GM23338 (cell line): ENCODE measurements around the gene FOXB2. TPM values are rescaled to one million over a fixed set of nuclear protein-coding genes. Genes with fewer than 3 reads are reported as not detected.

Experiments
- ATAC-seq: fragments of 200-7000 bp; cut with Tn5 transposase; 3 replicates; pipeline ENCODE4 v1.9.1; 2020
- DNase-seq: peaks from one replicate; pipeline ENCODE4 v3.0.0-alpha.2; 2015; ENCODE audit warnings: low spot score
- H2AFZ ChIP-seq: fragments of 200-600 bp; sonication (generic); 2 replicates; pipeline ENCODE4 v1.8.0; 2016; ENCODE audit warnings: antibody characterized with exemption, mild to moderate bottlenecking, moderate library complexity
- H3F3A ChIP-seq: fragments of 200-600 bp; sonication (generic); replicated peaks from 2 replicates; pipeline ENCODE4 v1.8.0; 2017; ENCODE audit warnings: antibody characterized with exemption, mixed run types, low read depth
- H3K27ac ChIP-seq: fragments of 200-600 bp; sonication (generic); 2 replicates; pipeline ENCODE4 v1.6.1; 2016; ENCODE audit warnings: low read depth
- H3K27me3 ChIP-seq: fragments of 200-600 bp; sonication (generic); 2 replicates; pipeline ENCODE4 v1.8.0; 2016; ENCODE audit warnings: mild to moderate bottlenecking, mixed run types, moderate library complexity; ENCODE audit not compliant: insufficient read depth
- H3K36me3 ChIP-seq: fragments of 200-600 bp; sonication (generic); 2 replicates; pipeline ENCODE4 v1.8.0; 2016; ENCODE audit warnings: mild to moderate bottlenecking; ENCODE audit not compliant: insufficient read depth
- H3K4me1 ChIP-seq: fragments of 200-600 bp; sonication (generic); 2 replicates; pipeline ENCODE4 v1.8.0; 2016; ENCODE audit warnings: mild to moderate bottlenecking, moderate library complexity; ENCODE audit not compliant: insufficient read depth
- H3K4me2 ChIP-seq: fragments of 200-600 bp; sonication (generic); 2 replicates; pipeline ENCODE4 v1.7.1; 2017; ENCODE audit warnings: mixed run types
- H3K4me3 ChIP-seq: fragments of 200-600 bp; sonication (generic); 2 replicates; pipeline ENCODE4 v1.6.1; 2016; ENCODE audit warnings: mixed run types
- H3K79me2 ChIP-seq: fragments of 200-600 bp; sonication (generic); replicated peaks from 2 replicates; pipeline ENCODE4 v1.8.0; 2017; ENCODE audit warnings: mild to moderate bottlenecking; ENCODE audit not compliant: insufficient read depth
- H3K9me2 ChIP-seq: fragments of 200-600 bp; sonication (generic); 2 replicates; pipeline ENCODE4 v1.8.0; 2017; ENCODE audit not compliant: insufficient read depth
- H4K20me1 ChIP-seq: fragments of 200-600 bp; sonication (generic); replicated peaks from 2 replicates; pipeline ENCODE4 v1.8.0; 2017; ENCODE audit warnings: mild to moderate bottlenecking; ENCODE audit not compliant: insufficient read depth
- H3K27ac Mint-ChIP-seq: 2 replicates; pipeline ENCODE4 v1.8.0; 2020; ENCODE audit warnings: inconsistent platforms, mild to moderate bottlenecking, moderate library complexity, mixed read lengths
- H3K27me3 Mint-ChIP-seq: 3 replicates; pipeline ENCODE4 v1.8.0; 2022; ENCODE audit warnings: low read depth, mild to moderate bottlenecking, moderate library complexity, mixed read lengths, inconsistent platforms; ENCODE audit not compliant: insufficient read depth, poor library complexity
- H3K36me3 Mint-ChIP-seq: 3 replicates; pipeline ENCODE4 v1.8.0; 2021; ENCODE audit warnings: low read depth, mild to moderate bottlenecking, inconsistent platforms, moderate library complexity, mixed read lengths
- H3K4me1 Mint-ChIP-seq: 3 replicates; pipeline ENCODE4 v1.8.0; 2020; ENCODE audit warnings: mild to moderate bottlenecking, inconsistent platforms, mixed read lengths
- H3K4me3 Mint-ChIP-seq: 3 replicates; pipeline ENCODE4 v1.8.0; 2021; ENCODE audit warnings: moderate library complexity, mild to moderate bottlenecking, inconsistent platforms, mixed read lengths
- H3K9me3 Mint-ChIP-seq: 3 replicates; pipeline ENCODE4 v1.8.0; 2020; ENCODE audit warnings: moderate library complexity, mild to moderate bottlenecking, inconsistent platforms, mixed read lengths
- EZH2phosphoT487 ChIP-seq: fragments of 200-600 bp; sonication (generic); IDR thresholded peaks from one replicate; pipeline ENCODE4 v1.8.1; 2018; ENCODE audit warnings: antibody characterized with exemption; ENCODE audit not compliant: unreplicated experiment
- POLR2AphosphoS5 ChIP-seq: IDR thresholded peaks from 2 replicates; pipeline ENCODE4 v1.6.1; 2016; ENCODE audit warnings: antibody characterized with exemption, low read depth
- polyA plus RNA-seq: library from polyadenylated mRNA; unstranded; fragments of >200 nt; fragmentation: Nextera tagmentation; extraction: Ambion mirVana; gene quantifications from 2 replicates; pipeline ENCODE4 v1.2.1, GENCODE V29; 2016
- total RNA-seq: library from RNA; depleted of rRNA; stranded (reverse); fragments of >200 nt; shearing (Covaris generic); gene quantifications from 2 replicates; pipeline ENCODE4 v1.2.3, GENCODE V29; 2014
- TF ChIP-seq, protein P1 (sequence below): fragments of 250-450 bp; sonication (Bioruptor Pico); IDR thresholded peaks from 2 replicates; pipeline ENCODE4 v1.5.0; 2020; ENCODE audit warnings: mild to moderate bottlenecking, moderate library complexity

FOXB2 gene
- total and polyA plus RNA-seq, 2 experiments from 2014 or later = not detected

DNA sequence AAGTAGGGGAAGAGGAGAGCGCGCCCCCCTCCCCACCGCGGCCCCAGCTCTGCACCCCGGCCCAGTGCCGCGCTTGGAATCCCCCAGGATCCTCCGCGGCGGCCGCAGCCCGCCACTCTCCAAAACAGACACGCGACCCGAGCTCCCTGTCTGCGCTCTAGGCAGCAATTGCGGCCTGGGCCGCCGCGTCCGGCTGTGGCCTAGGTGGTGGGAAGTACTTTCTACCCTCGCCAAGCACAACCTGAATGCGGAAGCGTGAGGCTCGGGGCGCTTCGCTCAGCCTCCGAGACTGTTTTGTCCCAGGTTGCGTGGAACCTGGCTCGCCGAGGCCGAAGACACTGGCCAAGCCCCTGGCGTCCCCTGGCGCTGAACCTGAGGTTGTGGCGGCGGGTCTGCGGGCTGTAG, 3.3 kb upstream of the FOXB2 start (continued):
- TF ChIP-seq, protein P1, sequence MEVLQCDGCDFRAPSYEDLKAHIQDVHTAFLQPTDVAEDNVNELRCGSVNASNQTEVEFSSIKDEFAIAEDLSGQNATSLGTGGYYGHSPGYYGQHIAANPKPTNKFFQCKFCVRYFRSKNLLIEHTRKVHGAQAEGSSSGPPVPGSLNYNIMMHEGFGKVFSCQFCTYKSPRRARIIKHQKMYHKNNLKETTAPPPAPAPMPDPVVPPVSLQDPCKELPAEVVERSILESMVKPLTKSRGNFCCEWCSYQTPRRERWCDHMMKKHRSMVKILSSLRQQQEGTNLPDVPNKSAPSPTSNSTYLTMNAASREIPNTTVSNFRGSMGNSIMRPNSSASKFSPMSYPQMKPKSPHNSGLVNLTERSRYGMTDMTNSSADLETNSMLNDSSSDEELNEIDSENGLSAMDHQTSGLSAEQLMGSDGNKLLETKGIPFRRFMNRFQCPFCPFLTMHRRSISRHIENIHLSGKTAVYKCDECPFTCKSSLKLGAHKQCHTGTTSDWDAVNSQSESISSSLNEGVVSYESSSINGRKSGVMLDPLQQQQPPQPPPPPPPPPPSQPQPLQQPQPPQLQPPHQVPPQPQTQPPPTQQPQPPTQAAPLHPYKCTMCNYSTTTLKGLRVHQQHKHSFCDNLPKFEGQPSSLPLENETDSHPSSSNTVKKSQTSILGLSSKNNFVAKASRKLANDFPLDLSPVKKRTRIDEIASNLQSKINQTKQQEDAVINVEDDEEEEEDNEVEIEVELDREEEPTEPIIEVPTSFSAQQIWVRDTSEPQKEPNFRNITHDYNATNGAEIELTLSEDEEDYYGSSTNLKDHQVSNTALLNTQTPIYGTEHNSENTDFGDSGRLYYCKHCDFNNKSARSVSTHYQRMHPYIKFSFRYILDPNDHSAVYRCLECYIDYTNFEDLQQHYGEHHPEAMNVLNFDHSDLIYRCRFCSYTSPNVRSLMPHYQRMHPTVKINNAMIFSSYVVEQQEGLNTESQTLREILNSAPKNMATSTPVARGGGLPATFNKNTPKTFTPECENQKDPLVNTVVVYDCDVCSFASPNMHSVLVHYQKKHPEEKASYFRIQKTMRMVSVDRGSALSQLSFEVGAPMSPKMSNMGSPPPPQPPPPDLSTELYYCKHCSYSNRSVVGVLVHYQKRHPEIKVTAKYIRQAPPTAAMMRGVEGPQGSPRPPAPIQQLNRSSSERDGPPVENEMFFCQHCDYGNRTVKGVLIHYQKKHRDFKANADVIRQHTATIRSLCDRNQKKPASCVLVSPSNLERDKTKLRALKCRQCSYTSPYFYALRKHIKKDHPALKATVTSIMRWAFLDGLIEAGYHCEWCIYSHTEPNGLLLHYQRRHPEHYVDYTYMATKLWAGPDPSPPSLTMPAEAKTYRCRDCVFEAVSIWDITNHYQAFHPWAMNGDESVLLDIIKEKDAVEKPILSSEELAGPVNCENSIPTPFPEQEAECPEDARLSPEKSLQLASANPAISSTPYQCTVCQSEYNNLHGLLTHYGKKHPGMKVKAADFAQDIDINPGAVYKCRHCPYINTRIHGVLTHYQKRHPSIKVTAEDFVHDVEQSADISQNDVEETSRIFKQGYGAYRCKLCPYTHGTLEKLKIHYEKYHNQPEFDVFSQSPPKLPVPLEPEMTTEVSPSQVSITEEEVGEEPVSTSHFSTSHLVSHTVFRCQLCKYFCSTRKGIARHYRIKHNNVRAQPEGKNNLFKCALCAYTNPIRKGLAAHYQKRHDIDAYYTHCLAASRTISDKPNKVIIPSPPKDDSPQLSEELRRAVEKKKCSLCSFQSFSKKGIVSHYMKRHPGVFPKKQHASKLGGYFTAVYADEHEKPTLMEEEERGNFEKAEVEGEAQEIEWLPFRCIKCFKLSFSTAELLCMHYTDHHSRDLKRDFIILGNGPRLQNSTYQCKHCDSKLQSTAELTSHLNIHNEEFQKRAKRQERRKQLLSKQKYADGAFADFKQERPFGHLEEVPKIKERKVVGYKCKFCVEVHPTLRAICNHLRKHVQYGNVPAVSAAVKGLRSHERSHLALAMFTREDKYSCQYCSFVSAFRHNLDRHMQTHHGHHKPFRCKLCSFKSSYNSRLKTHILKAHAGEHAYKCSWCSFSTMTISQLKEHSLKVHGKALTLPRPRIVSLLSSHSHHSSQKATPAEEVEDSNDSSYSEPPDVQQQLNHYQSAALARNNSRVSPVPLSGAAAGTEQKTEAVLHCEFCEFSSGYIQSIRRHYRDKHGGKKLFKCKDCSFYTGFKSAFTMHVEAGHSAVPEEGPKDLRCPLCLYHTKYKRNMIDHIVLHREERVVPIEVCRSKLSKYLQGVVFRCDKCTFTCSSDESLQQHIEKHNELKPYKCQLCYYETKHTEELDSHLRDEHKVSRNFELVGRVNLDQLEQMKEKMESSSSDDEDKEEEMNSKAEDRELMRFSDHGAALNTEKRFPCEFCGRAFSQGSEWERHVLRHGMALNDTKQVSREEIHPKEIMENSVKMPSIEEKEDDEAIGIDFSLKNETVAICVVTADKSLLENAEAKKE (CRISPR knock-in tag) = no peak

DNA sequence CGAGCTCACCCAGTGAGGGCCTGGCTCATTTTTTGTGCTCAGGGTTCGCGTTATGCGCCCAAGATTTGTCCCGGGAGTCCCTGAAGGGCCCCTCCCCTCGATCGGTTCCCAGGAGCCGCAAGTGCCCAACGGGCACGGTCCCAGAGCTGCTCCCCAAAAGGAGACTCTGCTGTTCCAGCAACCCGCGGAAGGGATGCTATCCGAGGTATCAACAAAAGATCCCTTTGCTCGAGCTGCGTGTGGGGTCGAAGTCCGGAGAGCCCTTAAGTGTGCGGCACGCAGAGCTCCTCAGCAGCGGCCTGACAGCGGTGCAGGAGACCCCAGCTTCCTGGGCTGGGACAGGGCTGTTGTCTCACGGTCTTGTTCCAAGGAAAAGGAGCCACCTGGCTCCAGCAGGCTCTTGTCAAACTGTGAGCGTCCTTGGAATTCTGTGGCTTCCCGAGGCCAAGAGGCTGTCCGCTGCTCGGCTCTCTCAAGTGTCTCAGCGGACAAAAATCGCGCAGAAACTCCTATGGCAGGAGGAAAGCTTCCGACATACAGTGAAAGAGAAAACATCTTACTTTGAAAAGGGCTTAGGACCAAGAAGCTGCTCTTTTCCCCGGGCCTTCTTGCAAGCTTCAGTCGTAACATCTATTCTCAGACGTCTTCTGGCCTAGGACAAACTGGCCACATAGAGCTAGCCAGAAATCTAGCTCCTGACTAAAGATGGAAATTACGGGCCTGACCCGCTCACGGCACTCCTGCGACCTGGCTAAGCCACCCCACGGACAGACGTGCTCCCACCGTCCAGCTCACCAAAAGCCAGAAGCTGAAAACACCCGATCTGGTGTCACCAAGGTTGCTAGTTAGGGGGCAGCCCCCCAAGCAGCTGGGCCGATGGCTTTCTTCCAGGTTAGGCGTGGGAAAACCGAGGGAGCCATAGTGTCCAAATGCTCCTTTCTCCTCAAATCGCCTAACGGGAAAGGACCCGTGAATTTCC, 2.6 kb upstream of the FOXB2 start:
- Histone ChIP-seq H3K9me2 (no peaks in the 10 kb centered on the region), H3K27ac (no peak overlapping the region), H3K27me3 (peaks cover 99% of the 10 kb centered on the region), H4K20me1 (no peaks in the 10 kb centered on the region; the same call in 1 of the 2 replicates), H3K36me3 (no peaks in the 10 kb centered on the region), H3K79me2 (no peaks in the 10 kb centered on the region), H3K4me1 (peaks cover 71% of the 10 kb centered on the region), H2AFZ (peak overlapping the region; percentile 97), H3K4me2 (peak overlapping the region; percentile 81), H3K4me3 (peak overlapping the region; percentile 63), H3F3A (peaks cover 57% of the 10 kb centered on the region)
- ATAC-seq (peak; percentile 3), DNase-seq (peak; percentile 72)
- peaks cover 3% of the 10 kb centered on the region; the same call in 1 of the 3 replicates for H3K36me3 Mint-ChIP-seq
- peak overlapping the region; percentile 82 for H3K4me3 Mint-ChIP-seq
- peaks cover 99% of the 10 kb centered on the region for H3K27me3 Mint-ChIP-seq
- H3K9me3 Mint-ChIP-seq = peaks cover 9% of the 10 kb centered on the region
- no peak overlapping the region for H3K27ac Mint-ChIP-seq
- H3K4me1 Mint-ChIP-seq = peaks cover 71% of the 10 kb centered on the region
- peak; percentile 21 for TF ChIP-seq EZH2phosphoT487
- TF ChIP-seq POLR2AphosphoS5 = no peak
- TF ChIP-seq, protein P1 (CRISPR knock-in tag) = no peak
